Measurements from ENCODE around the gene FGGY.

DNA sequence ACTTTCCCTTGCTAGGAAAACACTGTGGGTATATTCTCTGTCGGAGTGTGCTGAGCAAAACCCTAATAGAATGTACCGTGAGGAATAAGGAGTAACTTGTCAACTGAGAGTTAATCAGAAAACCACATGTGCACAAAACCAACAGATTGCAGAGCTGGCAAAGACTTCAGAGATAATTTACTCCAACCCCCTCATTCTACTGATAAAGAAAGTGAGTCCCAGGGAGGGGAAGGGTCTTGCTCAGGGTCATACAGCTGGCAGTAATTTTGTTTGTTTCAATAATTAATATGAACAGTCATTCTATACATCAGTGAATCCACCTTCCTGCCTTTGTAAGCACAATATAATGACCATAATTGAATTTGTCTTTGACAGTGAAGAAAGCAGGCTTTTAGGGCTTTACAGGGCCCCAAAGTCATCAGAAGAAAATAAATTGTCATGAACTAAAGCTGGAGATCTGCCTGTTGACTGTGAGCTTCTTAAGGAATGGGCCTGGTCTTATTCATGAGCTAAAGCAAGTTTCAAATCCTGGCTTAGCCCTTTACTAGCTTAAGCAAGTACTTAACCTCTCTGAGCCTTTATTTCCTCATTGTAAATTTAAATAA lies 450.6 kb downstream of the FGGY start:
- TF ChIP-seq MAX (IDR thresholded peaks at IDR 0.05; ENCODE audit: low read depth, low read length) (no peak), CTCF (IDR thresholded peaks at IDR 0.05; ENCODE audit: low read depth, low read length) (no peak)
